ENCODE measurements around the gene CBFA2T3. TPM values are rescaled to one million over a fixed set of nuclear protein-coding genes. Genes with fewer than 3 reads are reported as not detected.

Gene CBFA2T3
- total RNA-seq, 1 experiment from 2014 or later = 2.9 TPM

GRCh38 chr16:88879788-88880055 is 97.3 kb downstream of the CBFA2T3 start:
- no peaks in the 10 kb centered on the region for H3K9me3 Mint-ChIP-seq
- Histone ChIP-seq H3K14ac (ENCODE audit: insufficient read depth, low read length) (no peak overlapping the region), H4K20me1 (ENCODE audit: control insufficient read depth, insufficient read depth, insufficient read length) (no peaks in the 10 kb centered on the region), H2AFZ (ENCODE audit: low read length) (no peak overlapping the region), H3K23ac (ENCODE audit: insufficient read length, low read depth, low read length) (no peak overlapping the region), H3K27ac (ENCODE audit: insufficient read length, low read depth, low read length) (no peak overlapping the region), H2AK5ac (ENCODE audit: insufficient read length, low read length) (no peak overlapping the region), H2BK12ac (ENCODE audit: insufficient read length, low read depth, low read length) (no peak overlapping the region), H4K8ac (replicated peaks; ENCODE audit: insufficient read length, low read depth, low read length) (no peak overlapping the region), H3K9ac (ENCODE audit: extremely low read depth, insufficient read length, low read length) (no peak overlapping the region), H3K23me2 (ENCODE audit: insufficient read length, low read depth, low read length, poor library complexity, severe bottlenecking) (no peaks in the 10 kb centered on the region), H3K4ac (ENCODE audit: low read depth, low read length) (no peak overlapping the region), H3K4me1 (ENCODE audit: insufficient read depth, low read length) (no peaks in the 10 kb centered on the region), H2BK5ac (ENCODE audit: insufficient read length, low read length) (no peak overlapping the region), H2BK120ac (ENCODE audit: low read depth, low read length, poor library complexity, severe bottlenecking) (no peak overlapping the region), H3K79me1 (ENCODE audit: insufficient read depth, low read depth, low read length, poor library complexity, severe bottlenecking) (no peaks in the 10 kb centered on the region), H3K79me2 (ENCODE audit: insufficient read depth, low read length) (no peaks in the 10 kb centered on the region), H2BK20ac (ENCODE audit: low read depth, low read length, poor library complexity, severe bottlenecking) (no peak overlapping the region), H2BK15ac (ENCODE audit: low read depth, low read length) (no peak overlapping the region), H3K56ac (ENCODE audit: insufficient read length, low read depth, low read length) (no peak overlapping the region), H3K18ac (ENCODE audit: insufficient read length, low read depth, low read length) (no peak overlapping the region), H3K4me2 (ENCODE audit: insufficient read depth, insufficient read length, low read length) (no peak overlapping the region), H4K91ac (ENCODE audit: insufficient read length, low read depth, low read length) (no peak overlapping the region), H3K27me3 (ENCODE audit: insufficient read depth, low read length) (no peaks in the 10 kb centered on the region), H3K9me3 (ENCODE audit: control insufficient read depth, low read depth, low read length) (no peaks in the 10 kb centered on the region), H4K5ac (ENCODE audit: insufficient read length, low read depth, low read length) (no peak overlapping the region), H3T11ph (ENCODE audit: low read length) (no peak overlapping the region)
- peak overlapping the region in 2 of 3 experiments; percentile 34 to 45; a peak in 2 of 7 replicates for H3K27ac Mint-ChIP-seq
- H3K4me3 Mint-ChIP-seq = no peak overlapping the region; a peak in 1 of 5 replicates
- no peak for TF ChIP-seq CTCF (conservative IDR thresholded peaks at IDR 0.05)
- no peaks in the 10 kb centered on the region for H3K36me3 Mint-ChIP-seq (ENCODE audit: insufficient read depth in 1 of 3, low read depth in 3 of 3)
- H3K4me1 Mint-ChIP-seq = peaks cover 0 to 11% of the 10 kb centered on the region in 2 experiments; a peak in 1 of 4 replicates
- H3K27me3 Mint-ChIP-seq (ENCODE audit: low read depth) = no peaks in the 10 kb centered on the region
- no CpG with 5 or more reads among the region's 11 CpGs for WGBS (ENCODE audit: extremely low coverage, insufficient read length, low lambda C conversion rate)
- DNase-seq = no peak

All from H9 (cell line).